ENCODE measurements around the gene LRRC36.
"Not testable (repeated sequence)": the region's sequence is repeated elsewhere in the genome, so short reads cannot be mapped to it uniquely, and the experiment has no call there.

Gene LRRC36

DNA sequence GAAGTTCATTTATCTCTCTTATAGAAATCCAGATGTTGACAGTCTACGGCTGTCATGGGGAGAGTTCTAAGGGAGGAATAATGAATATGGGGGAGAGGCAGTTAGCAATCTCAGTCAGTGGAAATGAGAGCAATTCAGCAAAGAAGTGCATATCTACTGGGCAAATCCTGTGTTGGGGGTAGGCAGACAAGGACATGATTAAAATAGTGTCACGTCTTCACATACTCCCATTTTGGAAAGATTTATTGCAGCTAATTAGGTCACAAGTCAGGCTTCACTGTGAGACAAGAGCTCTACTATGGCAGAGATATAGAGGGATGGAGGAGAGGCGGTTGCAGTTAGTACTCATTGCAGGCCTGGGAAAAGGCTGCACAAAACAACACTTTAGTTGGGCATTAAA lies 29.8 kb downstream of the LRRC36 start:
- DNase-seq (ENCODE audit: low spot score) (no peak), ATAC-seq (ENCODE audit: low read depth) (no peak)
- Histone ChIP-seq H3K4me3 (ENCODE audit: severe bottlenecking) (no peak overlapping the region), H3K27me3 (ENCODE audit: insufficient read depth, poor library complexity, severe bottlenecking) (no peaks in the 10 kb centered on the region), H3K36me3 (ENCODE audit: low read depth) (no peaks in the 10 kb centered on the region), H3K4me1 (ENCODE audit: insufficient read depth, poor library complexity, severe bottlenecking) (no peaks in the 10 kb centered on the region), H3K27ac (ENCODE audit: poor library complexity, severe bottlenecking) (no peak overlapping the region), H3K9me3 (ENCODE audit: severe bottlenecking) (no peaks in the 10 kb centered on the region)
- TF ChIP-seq, protein P1, sequence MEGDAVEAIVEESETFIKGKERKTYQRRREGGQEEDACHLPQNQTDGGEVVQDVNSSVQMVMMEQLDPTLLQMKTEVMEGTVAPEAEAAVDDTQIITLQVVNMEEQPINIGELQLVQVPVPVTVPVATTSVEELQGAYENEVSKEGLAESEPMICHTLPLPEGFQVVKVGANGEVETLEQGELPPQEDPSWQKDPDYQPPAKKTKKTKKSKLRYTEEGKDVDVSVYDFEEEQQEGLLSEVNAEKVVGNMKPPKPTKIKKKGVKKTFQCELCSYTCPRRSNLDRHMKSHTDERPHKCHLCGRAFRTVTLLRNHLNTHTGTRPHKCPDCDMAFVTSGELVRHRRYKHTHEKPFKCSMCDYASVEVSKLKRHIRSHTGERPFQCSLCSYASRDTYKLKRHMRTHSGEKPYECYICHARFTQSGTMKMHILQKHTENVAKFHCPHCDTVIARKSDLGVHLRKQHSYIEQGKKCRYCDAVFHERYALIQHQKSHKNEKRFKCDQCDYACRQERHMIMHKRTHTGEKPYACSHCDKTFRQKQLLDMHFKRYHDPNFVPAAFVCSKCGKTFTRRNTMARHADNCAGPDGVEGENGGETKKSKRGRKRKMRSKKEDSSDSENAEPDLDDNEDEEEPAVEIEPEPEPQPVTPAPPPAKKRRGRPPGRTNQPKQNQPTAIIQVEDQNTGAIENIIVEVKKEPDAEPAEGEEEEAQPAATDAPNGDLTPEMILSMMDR (IDR thresholded peaks at IDR 0.05; ENCODE audit: poor library complexity, severe bottlenecking): no peak

DNA sequence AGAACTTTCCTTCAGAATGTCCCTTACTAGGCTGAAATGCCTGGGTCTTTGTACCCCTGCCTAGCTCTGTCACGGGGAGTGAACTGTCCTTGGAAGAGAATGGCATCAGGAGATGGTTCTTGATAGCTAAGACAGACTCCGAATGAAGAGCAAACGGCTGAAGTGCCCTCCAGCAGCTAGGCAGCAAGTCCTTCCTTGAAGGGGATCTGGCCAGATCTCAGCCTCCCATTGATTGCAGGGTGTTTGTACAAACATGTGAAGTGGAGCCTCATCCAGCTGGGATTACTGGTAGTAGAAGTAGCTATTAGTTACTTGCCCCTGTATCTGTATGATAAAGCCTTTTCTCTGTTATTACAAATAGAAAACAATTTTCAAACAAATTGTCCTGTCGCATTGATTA lies 30.9 kb downstream of the LRRC36 start:
- DNase-seq (ENCODE audit: low spot score) (no peak), ATAC-seq (ENCODE audit: low read depth) (no peak)
- Histone ChIP-seq H3K4me3 (ENCODE audit: severe bottlenecking) (no peak overlapping the region), H3K9me3 (ENCODE audit: severe bottlenecking) (no peaks in the 10 kb centered on the region), H3K4me1 (ENCODE audit: insufficient read depth, poor library complexity, severe bottlenecking) (no peaks in the 10 kb centered on the region), H3K27me3 (ENCODE audit: insufficient read depth, poor library complexity, severe bottlenecking) (no peaks in the 10 kb centered on the region), H3K27ac (ENCODE audit: poor library complexity, severe bottlenecking) (no peak overlapping the region), H3K36me3 (ENCODE audit: low read depth) (no peaks in the 10 kb centered on the region)
- TF ChIP-seq, protein P1 (IDR thresholded peaks at IDR 0.05; ENCODE audit: poor library complexity, severe bottlenecking): no peak

DNA sequence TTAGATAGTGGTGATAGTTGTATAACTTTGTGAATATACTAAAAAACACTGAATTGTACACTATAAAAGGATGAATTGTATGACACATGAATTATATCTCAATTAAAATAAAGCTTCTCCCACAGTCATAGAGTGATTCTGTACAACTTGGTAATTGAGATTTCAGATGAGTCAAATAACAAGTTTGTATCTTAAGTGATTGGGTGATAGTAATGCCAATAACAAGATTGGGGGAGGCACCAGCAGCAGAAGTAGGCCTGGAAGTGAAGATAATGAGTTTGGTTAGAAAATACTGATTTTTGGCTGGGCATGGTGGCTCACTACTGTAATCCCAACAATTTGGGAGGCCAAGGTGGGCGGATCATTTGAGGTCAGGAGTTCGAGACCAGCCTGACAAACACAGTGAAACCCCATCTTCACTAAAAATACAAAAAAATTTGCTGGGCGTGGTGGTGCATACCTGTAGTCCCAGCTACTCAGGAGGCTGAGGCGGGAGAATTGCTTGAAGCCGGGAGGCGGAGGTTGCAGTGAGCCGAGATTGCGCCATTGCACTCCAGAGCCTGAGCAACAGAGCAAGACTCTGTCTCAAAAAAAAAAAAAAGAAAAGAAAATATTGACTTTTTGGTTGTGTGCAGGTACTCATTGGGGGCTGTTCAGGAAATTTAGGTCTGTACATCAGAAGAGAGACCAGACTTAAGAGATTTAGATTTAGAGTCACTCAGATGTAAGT lies 33.1 kb downstream of the LRRC36 start:
- H3K4me3 ChIP-seq (ENCODE audit: severe bottlenecking); H3K9me3 ChIP-seq (ENCODE audit: severe bottlenecking); H3K27ac ChIP-seq (ENCODE audit: poor library complexity, severe bottlenecking); H3K27me3 ChIP-seq (ENCODE audit: insufficient read depth, poor library complexity, severe bottlenecking); ATAC-seq (ENCODE audit: low read depth); DNase-seq (ENCODE audit: low spot score); H3K36me3 ChIP-seq (ENCODE audit: low read depth); H3K4me1 ChIP-seq (ENCODE audit: insufficient read depth, poor library complexity, severe bottlenecking): not testable (repeated sequence)

DNA sequence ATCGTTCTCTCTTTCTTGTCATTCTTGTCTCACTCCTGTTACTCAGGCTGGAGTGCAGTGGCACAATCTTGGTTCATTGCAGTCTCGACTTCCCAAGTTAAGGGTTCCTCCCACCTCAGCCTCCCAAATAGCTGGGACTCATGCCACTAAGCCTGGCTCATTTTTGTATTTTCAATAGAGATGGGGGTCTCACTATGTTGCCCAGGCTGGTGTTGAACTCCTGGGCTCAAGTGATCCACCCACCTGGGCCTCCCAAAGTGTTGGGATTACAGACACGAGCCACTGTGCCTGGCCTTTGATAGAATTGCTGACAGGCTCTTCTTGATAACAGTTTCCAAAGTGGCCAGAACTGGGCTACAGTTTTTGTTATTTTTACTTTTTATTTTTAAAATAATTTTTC lies 34.4 kb downstream of the LRRC36 start:
- TF ChIP-seq, protein P1 (IDR thresholded peaks at IDR 0.05; ENCODE audit: poor library complexity, severe bottlenecking): no peak
- Histone ChIP-seq H3K4me3 (ENCODE audit: severe bottlenecking) (no peak overlapping the region), H3K36me3 (ENCODE audit: low read depth) (no peaks in the 10 kb centered on the region), H3K27me3 (ENCODE audit: insufficient read depth, poor library complexity, severe bottlenecking) (no peaks in the 10 kb centered on the region), H3K4me1 (ENCODE audit: insufficient read depth, poor library complexity, severe bottlenecking) (no peaks in the 10 kb centered on the region), H3K9me3 (ENCODE audit: severe bottlenecking) (no peaks in the 10 kb centered on the region), H3K27ac (ENCODE audit: poor library complexity, severe bottlenecking) (no peak overlapping the region)
- ATAC-seq (ENCODE audit: low read depth): no peak
- no peak for DNase-seq (ENCODE audit: low spot score)

DNA sequence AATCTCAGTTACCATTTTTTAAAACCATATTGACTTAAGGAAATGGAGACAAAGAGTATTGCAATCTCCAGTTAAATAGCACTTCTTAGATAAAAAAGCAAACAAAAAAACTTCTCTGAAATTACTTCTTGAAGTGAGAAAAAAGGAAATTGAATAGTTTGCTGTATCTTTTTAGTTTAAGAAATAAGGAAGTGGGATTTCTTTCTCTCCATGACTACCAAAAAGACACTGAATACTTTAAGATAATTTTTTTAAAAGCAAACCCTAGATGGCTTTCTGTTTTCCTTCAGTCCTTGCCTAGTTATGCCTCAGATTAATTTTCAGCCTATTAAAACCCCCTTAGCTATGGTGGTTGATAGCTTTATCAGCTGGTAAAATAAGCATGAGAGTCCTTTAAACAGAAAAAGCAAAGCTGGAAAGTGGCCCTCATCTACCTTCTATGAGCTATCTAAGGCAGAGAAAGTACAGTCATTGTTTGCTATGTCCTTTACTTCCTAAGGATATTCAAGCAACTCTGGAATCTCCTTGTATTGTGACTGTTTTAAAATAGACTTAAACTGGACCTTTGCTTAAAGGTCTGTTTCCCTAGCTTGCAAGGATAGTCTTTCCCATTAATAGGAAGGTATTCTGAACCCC lies 38.1 kb downstream of the LRRC36 start:
- TF ChIP-seq, protein P1 (IDR thresholded peaks at IDR 0.05; ENCODE audit: poor library complexity, severe bottlenecking): no peak
- ATAC-seq (ENCODE audit: low read depth) (no peak), DNase-seq (ENCODE audit: low spot score) (no peak)
- H3K27ac ChIP-seq (ENCODE audit: poor library complexity, severe bottlenecking): no peak overlapping the region
- H3K4me3 ChIP-seq (ENCODE audit: severe bottlenecking): no peak overlapping the region
- H3K9me3 ChIP-seq (ENCODE audit: severe bottlenecking): no peaks in the 10 kb centered on the region
- no peaks in the 10 kb centered on the region for H3K36me3 ChIP-seq (ENCODE audit: low read depth)
- H3K27me3 ChIP-seq (ENCODE audit: insufficient read depth, poor library complexity, severe bottlenecking): no peaks in the 10 kb centered on the region
- H3K4me1 ChIP-seq (ENCODE audit: insufficient read depth, poor library complexity, severe bottlenecking): no peaks in the 10 kb centered on the region

Data from RWPE2 (cell line).